DND-41 (cell line): ENCODE results near the gene NEB.

Source experiments
- ATAC-seq: fragments of 200-7000 bp; cut with Tn5 transposase; 3 replicates; pipeline ENCODE4 v1.9.1; 2021; ENCODE audit warnings: low read depth; ENCODE audit not compliant: insufficient read depth
- DNase-seq: peaks from one replicate; pipeline ENCODE4 v3.0.0-alpha.2; 2020
- H2AFZ ChIP-seq: 2 replicates; pipeline ENCODE4 v1.6.0; 2012; ENCODE audit warnings: low read depth, low read length
- H3K27ac ChIP-seq: 2 replicates; pipeline ENCODE4 v1.5.1; 2012; ENCODE audit warnings: low read length, inconsistent platforms
- H3K27me3 ChIP-seq: fragments of 200-600 bp; sonication (generic); 2 replicates; pipeline ENCODE4 v1.6.0; 2012; ENCODE audit warnings: low read length, mild to moderate bottlenecking, inconsistent platforms; ENCODE audit not compliant: insufficient read depth, poor library complexity
- H3K36me3 ChIP-seq: 2 replicates; pipeline ENCODE4 v1.5.1; 2012; ENCODE audit warnings: low read length, inconsistent platforms; ENCODE audit not compliant: insufficient read depth
- H3K4me1 ChIP-seq: 2 replicates; pipeline ENCODE4 v1.5.1; 2012; ENCODE audit warnings: mild to moderate bottlenecking, low read length; ENCODE audit not compliant: insufficient read depth
- H3K4me2 ChIP-seq: 2 replicates; pipeline ENCODE4 v1.6.0; 2012; ENCODE audit warnings: mild to moderate bottlenecking, moderate library complexity, low read length, inconsistent platforms; ENCODE audit not compliant: insufficient read depth
- H3K4me3 ChIP-seq, 2 experiments: fragments of 200-600 bp in 1 of 2; shearing (Covaris generic) in 1 of 2; 2 replicates each; pipeline ENCODE4 v1.5.1; 2012 to 2016; ENCODE audit warnings: inconsistent platforms in 2 of 2, low read length in 2 of 2, mild to moderate bottlenecking in 2 of 2, low read depth in 1 of 2, moderate library complexity in 1 of 2
- H3K79me2 ChIP-seq: 2 replicates; pipeline ENCODE4 v1.6.0; 2012; ENCODE audit warnings: low read length, inconsistent platforms; ENCODE audit not compliant: insufficient read depth
- H3K9ac ChIP-seq: 2 replicates; pipeline ENCODE4 v1.6.0; 2012; ENCODE audit warnings: low read depth, mild to moderate bottlenecking, inconsistent platforms, low read length, moderate library complexity
- H3K9me3 ChIP-seq: 2 replicates; pipeline ENCODE4 v1.5.1; 2012; ENCODE audit warnings: low read length, moderate library complexity, mild to moderate bottlenecking, inconsistent platforms; ENCODE audit not compliant: insufficient read depth, severe bottlenecking
- H4K20me1 ChIP-seq: 2 replicates; pipeline ENCODE4 v1.6.0; 2012; ENCODE audit warnings: low read length; ENCODE audit not compliant: insufficient read depth
- EZH2 ChIP-seq: IDR thresholded peaks from 3 replicates; pipeline ENCODE4 v1.6.1; 2012; ENCODE audit warnings: borderline replicate concordance, low read depth, mild to moderate bottlenecking, moderate library complexity, low read length, inconsistent platforms; ENCODE audit not compliant: severe bottlenecking
- TF ChIP-seq, protein P1 (sequence below): IDR thresholded peaks from 2 replicates; pipeline ENCODE4 v1.5.1; 2012; ENCODE audit warnings: borderline replicate concordance, low read length, moderate library complexity, mild to moderate bottlenecking; ENCODE audit not compliant: poor library complexity, severe bottlenecking; ENCODE audit errors: extremely low read depth

NEB gene

DNA sequence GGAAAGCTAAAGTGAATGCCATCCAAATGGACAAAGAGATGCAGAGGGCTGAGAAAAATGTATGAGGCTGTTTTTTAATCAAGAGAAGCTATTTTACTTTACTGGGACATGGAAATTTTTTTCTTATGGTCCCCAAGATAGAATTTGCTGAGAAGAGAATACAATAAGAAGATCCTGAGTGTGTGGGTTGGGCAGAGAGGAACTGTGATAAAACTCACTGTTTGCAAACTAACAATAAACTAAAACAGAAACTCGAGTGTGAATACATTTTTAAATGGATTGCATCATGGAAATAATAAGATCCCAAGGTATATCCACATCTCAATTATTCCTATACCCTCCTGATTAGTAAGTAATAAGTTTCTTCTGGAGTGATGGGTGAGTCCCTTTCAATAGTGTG, 4.4 kb downstream of the NEB start:
- no peak for DNase-seq
- Histone ChIP-seq H3K4me3 (no peak overlapping the region), H3K36me3 (no peaks in the 10 kb centered on the region), H3K9me3 (no peaks in the 10 kb centered on the region), H3K27ac (no peak overlapping the region), H4K20me1 (no peaks in the 10 kb centered on the region), H3K9ac (no peak overlapping the region), H3K27me3 (no peaks in the 10 kb centered on the region), H2AFZ (no peak overlapping the region), H3K4me2 (no peak overlapping the region), H3K4me1 (no peaks in the 10 kb centered on the region), H3K79me2 (no peaks in the 10 kb centered on the region)
- no peak for TF ChIP-seq EZH2
- TF ChIP-seq, protein P1, sequence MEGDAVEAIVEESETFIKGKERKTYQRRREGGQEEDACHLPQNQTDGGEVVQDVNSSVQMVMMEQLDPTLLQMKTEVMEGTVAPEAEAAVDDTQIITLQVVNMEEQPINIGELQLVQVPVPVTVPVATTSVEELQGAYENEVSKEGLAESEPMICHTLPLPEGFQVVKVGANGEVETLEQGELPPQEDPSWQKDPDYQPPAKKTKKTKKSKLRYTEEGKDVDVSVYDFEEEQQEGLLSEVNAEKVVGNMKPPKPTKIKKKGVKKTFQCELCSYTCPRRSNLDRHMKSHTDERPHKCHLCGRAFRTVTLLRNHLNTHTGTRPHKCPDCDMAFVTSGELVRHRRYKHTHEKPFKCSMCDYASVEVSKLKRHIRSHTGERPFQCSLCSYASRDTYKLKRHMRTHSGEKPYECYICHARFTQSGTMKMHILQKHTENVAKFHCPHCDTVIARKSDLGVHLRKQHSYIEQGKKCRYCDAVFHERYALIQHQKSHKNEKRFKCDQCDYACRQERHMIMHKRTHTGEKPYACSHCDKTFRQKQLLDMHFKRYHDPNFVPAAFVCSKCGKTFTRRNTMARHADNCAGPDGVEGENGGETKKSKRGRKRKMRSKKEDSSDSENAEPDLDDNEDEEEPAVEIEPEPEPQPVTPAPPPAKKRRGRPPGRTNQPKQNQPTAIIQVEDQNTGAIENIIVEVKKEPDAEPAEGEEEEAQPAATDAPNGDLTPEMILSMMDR: no peak
- ATAC-seq: no peak

DNA sequence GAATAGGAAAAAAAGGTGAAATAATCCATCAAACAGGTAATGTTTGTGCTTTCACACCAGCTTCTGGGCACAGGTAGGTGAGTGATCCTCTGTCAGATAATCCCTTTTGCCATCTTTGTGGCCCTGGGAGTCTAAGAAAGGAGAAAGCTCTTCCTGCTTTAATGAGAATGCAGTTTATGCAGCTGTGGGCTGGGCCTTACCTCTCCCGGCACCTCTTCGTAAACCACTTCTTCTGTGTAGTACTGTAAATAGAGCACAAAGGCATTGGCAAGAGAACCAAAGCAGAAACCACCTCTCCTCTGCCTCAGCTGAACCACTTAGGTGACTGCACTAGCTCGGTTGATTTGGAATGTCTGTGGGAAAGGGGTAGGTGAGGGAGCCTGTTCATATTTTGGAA, 4.9 kb downstream of the NEB start:
- Histone ChIP-seq H3K27me3 (no peaks in the 10 kb centered on the region), H3K4me1 (no peaks in the 10 kb centered on the region), H3K27ac (no peak overlapping the region), H4K20me1 (no peaks in the 10 kb centered on the region), H3K9ac (no peak overlapping the region), H3K79me2 (no peaks in the 10 kb centered on the region), H3K9me3 (no peaks in the 10 kb centered on the region), H3K36me3 (no peaks in the 10 kb centered on the region), H2AFZ (no peak overlapping the region), H3K4me3 (no peak overlapping the region), H3K4me2 (no peak overlapping the region)
- ATAC-seq: no peak
- TF ChIP-seq EZH2: no peak
- TF ChIP-seq, protein P1: no peak
- no peak for DNase-seq

DNA sequence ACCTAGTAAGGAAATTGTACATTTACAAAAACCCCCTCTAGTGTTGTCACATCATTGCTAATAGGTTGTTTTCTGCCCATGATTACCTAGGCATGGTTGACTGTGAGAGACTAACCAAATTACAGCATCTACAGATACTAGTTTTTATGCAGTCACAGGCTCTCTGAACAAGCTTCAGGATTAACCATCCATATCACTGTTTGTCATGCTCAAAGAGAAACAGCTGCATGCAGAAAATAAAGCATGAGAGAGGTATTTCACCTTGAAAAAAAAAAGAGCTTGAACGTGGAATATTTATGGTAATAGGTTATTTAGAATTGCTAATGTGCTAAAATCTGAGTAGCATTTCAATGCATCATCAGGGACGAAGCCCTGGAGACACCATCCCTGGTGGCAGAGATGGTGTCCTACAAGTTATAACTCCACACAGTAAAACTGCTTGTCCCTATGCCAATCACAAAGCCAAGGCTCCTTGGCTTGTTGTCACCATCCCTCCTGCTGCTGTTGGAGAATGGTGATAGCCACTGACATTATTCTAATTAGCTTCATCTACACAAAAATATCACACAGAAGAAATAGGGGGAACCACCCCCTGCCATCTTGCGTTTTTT, 5.4 kb downstream of the NEB start:
- Histone ChIP-seq H3K4me3 (no peak overlapping the region), H3K9me3 (no peaks in the 10 kb centered on the region), H3K4me2 (no peak overlapping the region), H3K9ac (no peak overlapping the region), H3K27ac (no peak overlapping the region), H3K79me2 (no peaks in the 10 kb centered on the region), H3K36me3 (no peaks in the 10 kb centered on the region), H2AFZ (no peak overlapping the region), H3K4me1 (no peaks in the 10 kb centered on the region), H4K20me1 (no peaks in the 10 kb centered on the region), H3K27me3 (no peaks in the 10 kb centered on the region)
- no peak for TF ChIP-seq EZH2
- TF ChIP-seq, protein P1: no peak
- DNase-seq (no peak), ATAC-seq (no peak)
